Duodenal mucosa (tissue), 2 donors: Measurements from ENCODE around the gene EDAR.
A peak's percentile ranks its signal among the peaks of the same experiment; 100 is the strongest.

Experiments
- H3K27ac ChIP-seq: one replicate; pipeline ENCODE4 v1.7.0; 2013; ENCODE audit warnings: low read depth, low read length
- H3K27me3 ChIP-seq, 2 donors: one replicate each; pipeline ENCODE4 v1.7.0; 2013; ENCODE audit warnings: low read length in 2 of 2, control low read depth in 1 of 2; ENCODE audit not compliant: insufficient read depth in 2 of 2, control insufficient read depth in 1 of 2
- H3K36me3 ChIP-seq, 2 donors: one replicate each; pipeline ENCODE4 v1.7.0; 2013; ENCODE audit warnings: low read length in 2 of 2, control low read depth in 1 of 2; ENCODE audit not compliant: insufficient read depth in 2 of 2, control insufficient read depth in 1 of 2
- H3K4me1 ChIP-seq, 2 donors: one replicate each; pipeline ENCODE4 v1.7.0; 2013; ENCODE audit warnings: low read length in 2 of 2, control low read depth in 1 of 2; ENCODE audit not compliant: insufficient read depth in 2 of 2, control insufficient read depth in 1 of 2
- H3K4me3 ChIP-seq, 2 donors: one replicate each; pipeline ENCODE4 v1.7.0; 2013; ENCODE audit warnings: low read length in 2 of 2, low read depth in 1 of 2
- H3K9ac ChIP-seq, 2 donors: one replicate each; pipeline ENCODE4 v1.7.0; 2013; ENCODE audit warnings: low read length in 2 of 2, low read depth in 1 of 2
- H3K9me3 ChIP-seq, 2 donors: one replicate each; pipeline ENCODE4 v1.7.0; 2013; ENCODE audit warnings: low read length in 2 of 2, control low read depth in 1 of 2; ENCODE audit not compliant: control insufficient read depth in 1 of 2

EDAR gene

GRCh38 chr2:109024477-109024876, 35.5 kb upstream of the EDAR start:
- H3K9me3 ChIP-seq: no peaks in the 10 kb centered on the region
- no peak overlapping the region for H3K4me3 ChIP-seq
- peaks cover 3 to 4% of the 10 kb centered on the region in 2 donors for H3K4me1 ChIP-seq
- H3K9ac ChIP-seq: no peak overlapping the region
- H3K27me3 ChIP-seq: no peaks in the 10 kb centered on the region
- no peak overlapping the region for H3K27ac ChIP-seq
- no peaks in the 10 kb centered on the region for H3K36me3 ChIP-seq

GRCh38 chr2:109021895-109022300, 32.9 kb upstream of the EDAR start:
- Histone ChIP-seq H3K27me3 (no peaks in the 10 kb centered on the region), H3K4me1 (peaks cover 4 to 7% of the 10 kb centered on the region in 2 donors), H3K9me3 (no peaks in the 10 kb centered on the region), H3K4me3 (no peak overlapping the region), H3K9ac (no peak overlapping the region), H3K27ac (no peak overlapping the region), H3K36me3 (no peaks in the 10 kb centered on the region)

GRCh38 chr2:109020217-109020637, 31.2 kb upstream of the EDAR start:
- peaks cover 12 to 14% of the 10 kb centered on the region in 2 donors for H3K4me1 ChIP-seq
- H3K9ac ChIP-seq: no peak overlapping the region
- H3K27me3 ChIP-seq: no peaks in the 10 kb centered on the region
- no peak overlapping the region for H3K4me3 ChIP-seq
- no peak overlapping the region for H3K27ac ChIP-seq
- no peaks in the 10 kb centered on the region for H3K36me3 ChIP-seq
- H3K9me3 ChIP-seq: no peaks in the 10 kb centered on the region

- H3K36me3 ChIP-seq: no peaks in the 10 kb centered on the region
- peaks cover 12 to 14% of the 10 kb centered on the region in 2 donors for H3K4me1 ChIP-seq
- no peak overlapping the region for H3K27ac ChIP-seq
- H3K9me3 ChIP-seq: no peaks in the 10 kb centered on the region
- no peaks in the 10 kb centered on the region for H3K27me3 ChIP-seq
- no peak overlapping the region for H3K4me3 ChIP-seq
- H3K9ac ChIP-seq: no peak overlapping the region
These were observed 29.4 kb upstream of the EDAR start for GRCh38 chr2:109018452-109018851.

GRCh38 chr2:109017017-109017416, 28.0 kb upstream of the EDAR start:
- H3K4me3 ChIP-seq: no peak overlapping the region
- H3K27me3 ChIP-seq: no peaks in the 10 kb centered on the region
- peaks cover 12 to 14% of the 10 kb centered on the region in 2 donors for H3K4me1 ChIP-seq
- H3K9me3 ChIP-seq: no peaks in the 10 kb centered on the region
- H3K36me3 ChIP-seq: no peaks in the 10 kb centered on the region
- no peak overlapping the region for H3K27ac ChIP-seq
- no peak overlapping the region for H3K9ac ChIP-seq

- H3K4me1 ChIP-seq: peaks cover 12 to 14% of the 10 kb centered on the region in 2 donors
- H3K27ac ChIP-seq: no peak overlapping the region
- H3K9ac ChIP-seq: no peak overlapping the region
- H3K27me3 ChIP-seq: no peaks in the 10 kb centered on the region
- H3K36me3 ChIP-seq: no peaks in the 10 kb centered on the region
- no peaks in the 10 kb centered on the region for H3K9me3 ChIP-seq
- H3K4me3 ChIP-seq: peak overlapping the region in 1 of 2 donors; percentile 4
These were observed 27.4 kb upstream of the EDAR start for GRCh38 chr2:109016376-109016775.

GRCh38 chr2:109014476-109014875, 25.5 kb upstream of the EDAR start:
- H3K9ac ChIP-seq: no peak overlapping the region
- H3K9me3 ChIP-seq: no peaks in the 10 kb centered on the region
- H3K4me3 ChIP-seq: no peak overlapping the region

GRCh38 chr2:109013051-109013450, 24.0 kb upstream of the EDAR start:
- H3K27ac ChIP-seq: no peak overlapping the region
- peaks cover 12 to 14% of the 10 kb centered on the region in 2 donors for H3K4me1 ChIP-seq
- H3K9me3 ChIP-seq: no peaks in the 10 kb centered on the region
- H3K9ac ChIP-seq: no peak overlapping the region
- no peak overlapping the region for H3K4me3 ChIP-seq
- H3K27me3 ChIP-seq: no peaks in the 10 kb centered on the region
- no peaks in the 10 kb centered on the region for H3K36me3 ChIP-seq

More at GRCh38 chr2:109014476-109014875, 25.5 kb upstream of the EDAR start:
- Histone ChIP-seq H3K27me3 (no peaks in the 10 kb centered on the region), H3K4me1 (peaks cover 12 to 14% of the 10 kb centered on the region in 2 donors), H3K27ac (no peak overlapping the region), H3K36me3 (no peaks in the 10 kb centered on the region)

- no peaks in the 10 kb centered on the region for H3K9me3 ChIP-seq
- no peaks in the 10 kb centered on the region for H3K4me1 ChIP-seq
- no peaks in the 10 kb centered on the region for H3K36me3 ChIP-seq
- no peaks in the 10 kb centered on the region for H3K27me3 ChIP-seq
- no peak overlapping the region for H3K27ac ChIP-seq
- H3K4me3 ChIP-seq: no peak overlapping the region
- no peak overlapping the region for H3K9ac ChIP-seq
These were observed 21.0 kb upstream of the EDAR start for GRCh38 chr2:109009920-109010610.

- no peaks in the 10 kb centered on the region for H3K36me3 ChIP-seq
- H3K4me1 ChIP-seq: no peaks in the 10 kb centered on the region
- H3K27ac ChIP-seq: no peak overlapping the region
- H3K9me3 ChIP-seq: no peaks in the 10 kb centered on the region
- H3K4me3 ChIP-seq: no peak overlapping the region
- H3K9ac ChIP-seq: no peak overlapping the region
- no peaks in the 10 kb centered on the region for H3K27me3 ChIP-seq
These were observed 18.0 kb upstream of the EDAR start for GRCh38 chr2:109006971-109007370.
